Thoracic aorta (tissue), 2 donors: Measurements from ENCODE around the gene GRB10. TPM values are rescaled to one million over a fixed set of nuclear protein-coding genes. Genes with fewer than 3 reads are reported as not detected.

ENCODE experiments used
- ATAC-seq: fragments of 150-250 bp; one replicate; pipeline ENCODE4 v1.8.0; 2017; ENCODE audit warnings: low read depth; ENCODE audit not compliant: insufficient number of reproducible peaks, low FRiP score
- DNase-seq: peaks from one replicate; pipeline ENCODE4 v3.0.0-alpha.2; 2020; ENCODE audit warnings: low spot score
- H3K27ac ChIP-seq, 2 donors: fragments of 200-600 bp; sonication (generic); 1 replicate in 1 of 2; 2 replicates in 1 of 2; pipeline ENCODE4 v1.5.1; 2016; ENCODE audit warnings: mild to moderate bottlenecking in 2 of 2, moderate library complexity in 2 of 2
- H3K27me3 ChIP-seq: fragments of 200-600 bp; sonication (generic); replicated peaks from 2 replicates; pipeline ENCODE4 v1.6.0; 2016; ENCODE audit warnings: mild to moderate bottlenecking; ENCODE audit not compliant: insufficient read depth
- H3K36me3 ChIP-seq: fragments of 200-600 bp; sonication (generic); one replicate; pipeline ENCODE4 v1.5.1; 2016
- H3K4me1 ChIP-seq, 2 donors: fragments of 200-600 bp; sonication (generic); 1 replicate in 1 of 2; 2 replicates in 1 of 2; pipeline versions ENCODE4 v1.5.1 to v1.6.0; 2016; ENCODE audit warnings: low read depth in 2 of 2, mild to moderate bottlenecking in 1 of 2; ENCODE audit not compliant: control insufficient read depth in 1 of 2
- H3K4me3 ChIP-seq: fragments of 200-600 bp; sonication (generic); 2 replicates; pipeline ENCODE4 v1.5.1; 2016; ENCODE audit warnings: mild to moderate bottlenecking
- H3K9me3 ChIP-seq: fragments of 200-600 bp; sonication (generic); 2 replicates; pipeline ENCODE4 v1.5.1; 2016
- total RNA-seq, 2 donors: library from RNA; depleted of rRNA; stranded (reverse); fragments of >200 nt; gene quantifications; one replicate each; pipeline versions ENCODE4 v1.1.0 to v1.2.3, GENCODE V29; 2016
- TF ChIP-seq, protein P1 (sequence below): fragments of 200-600 bp; sonication (generic); IDR thresholded peaks from one replicate; pipeline ENCODE4 v1.5.1; 2019; ENCODE audit warnings: antibody characterized with exemption

Gene GRB10
- total RNA-seq, 2 donors from 2014 or later = 59.2 to 104 TPM

DNA sequence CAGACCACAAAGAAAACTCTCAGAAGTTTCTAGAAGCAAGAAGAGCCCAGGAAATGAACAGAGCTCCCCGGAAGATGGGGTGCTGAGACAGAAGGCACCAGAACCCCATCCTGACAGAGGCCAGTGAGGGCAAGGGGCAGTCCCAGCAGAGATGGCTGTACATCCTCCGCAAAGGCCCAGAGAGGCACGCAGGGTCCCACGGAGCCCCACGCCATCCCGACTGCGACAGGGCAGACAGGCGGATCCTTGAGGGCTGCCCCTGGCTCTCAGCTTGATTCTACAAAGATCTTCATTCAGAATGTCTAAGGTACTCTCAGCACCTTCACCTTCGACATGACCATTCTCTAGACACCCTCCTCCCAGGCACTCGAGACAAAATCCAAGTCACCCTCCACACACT is 109.6 kb downstream of the GRB10 start:
- Histone ChIP-seq H3K4me1 (peaks cover 23 to 43% of the 10 kb centered on the region in 2 donors), H3K27ac (no peak overlapping the region), H3K27me3 (no peaks in the 10 kb centered on the region), H3K9me3 (no peaks in the 10 kb centered on the region), H3K4me3 (no peak overlapping the region), H3K36me3 (no peaks in the 10 kb centered on the region)
- TF ChIP-seq, protein P1, sequence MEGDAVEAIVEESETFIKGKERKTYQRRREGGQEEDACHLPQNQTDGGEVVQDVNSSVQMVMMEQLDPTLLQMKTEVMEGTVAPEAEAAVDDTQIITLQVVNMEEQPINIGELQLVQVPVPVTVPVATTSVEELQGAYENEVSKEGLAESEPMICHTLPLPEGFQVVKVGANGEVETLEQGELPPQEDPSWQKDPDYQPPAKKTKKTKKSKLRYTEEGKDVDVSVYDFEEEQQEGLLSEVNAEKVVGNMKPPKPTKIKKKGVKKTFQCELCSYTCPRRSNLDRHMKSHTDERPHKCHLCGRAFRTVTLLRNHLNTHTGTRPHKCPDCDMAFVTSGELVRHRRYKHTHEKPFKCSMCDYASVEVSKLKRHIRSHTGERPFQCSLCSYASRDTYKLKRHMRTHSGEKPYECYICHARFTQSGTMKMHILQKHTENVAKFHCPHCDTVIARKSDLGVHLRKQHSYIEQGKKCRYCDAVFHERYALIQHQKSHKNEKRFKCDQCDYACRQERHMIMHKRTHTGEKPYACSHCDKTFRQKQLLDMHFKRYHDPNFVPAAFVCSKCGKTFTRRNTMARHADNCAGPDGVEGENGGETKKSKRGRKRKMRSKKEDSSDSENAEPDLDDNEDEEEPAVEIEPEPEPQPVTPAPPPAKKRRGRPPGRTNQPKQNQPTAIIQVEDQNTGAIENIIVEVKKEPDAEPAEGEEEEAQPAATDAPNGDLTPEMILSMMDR = no peak
- DNase-seq = no peak
- ATAC-seq = no peak

DNA sequence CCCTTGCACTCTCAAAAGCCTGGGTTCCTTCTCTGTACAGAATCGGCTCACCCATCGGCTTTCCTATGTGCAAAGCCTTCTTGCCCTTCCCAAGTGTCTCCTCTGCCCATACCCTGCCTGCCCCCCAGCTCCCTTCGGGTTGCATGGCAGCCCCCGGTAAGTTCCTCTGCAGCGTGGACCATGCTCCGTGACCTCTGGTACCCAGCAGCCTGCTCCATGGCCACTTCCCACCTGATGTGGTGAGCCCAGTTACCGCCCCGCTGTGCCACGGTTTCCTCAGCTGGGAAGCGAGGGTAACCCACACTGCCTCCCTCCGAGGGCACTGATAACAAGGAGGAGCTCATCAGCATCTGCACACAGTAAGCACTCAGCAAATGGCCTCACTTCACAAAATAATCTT is 110.7 kb downstream of the GRB10 start:
- ATAC-seq (no peak), DNase-seq (no peak)
- no peaks in the 10 kb centered on the region for H3K36me3 ChIP-seq
- peaks cover 16 to 42% of the 10 kb centered on the region in 2 donors for H3K4me1 ChIP-seq
- TF ChIP-seq, protein P1 = no peak
- H3K27me3 ChIP-seq = no peaks in the 10 kb centered on the region
- no peaks in the 10 kb centered on the region for H3K9me3 ChIP-seq
- H3K27ac ChIP-seq = no peak overlapping the region
- no peak overlapping the region for H3K4me3 ChIP-seq

DNA sequence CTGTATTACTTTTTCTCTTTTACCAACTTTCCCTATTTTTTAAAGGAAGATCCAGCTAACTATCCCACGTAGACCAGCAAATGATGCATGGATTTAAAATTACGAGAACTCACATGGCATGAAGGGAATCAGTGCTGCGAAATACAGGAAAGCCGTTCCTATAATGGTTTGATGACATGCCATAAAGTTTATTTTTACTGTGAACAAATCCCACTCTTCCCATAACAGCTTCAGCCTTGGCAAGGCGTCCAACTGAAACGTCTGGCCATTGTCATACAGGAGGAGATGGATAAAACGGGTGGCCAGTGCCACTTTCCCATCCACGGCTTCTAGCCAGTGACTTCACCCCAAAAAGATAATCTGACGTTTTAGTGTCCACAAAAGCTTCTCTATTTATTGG is 111.3 kb downstream of the GRB10 start:
- Histone ChIP-seq H3K4me1 (peaks cover 13 to 42% of the 10 kb centered on the region in 2 donors), H3K9me3 (no peaks in the 10 kb centered on the region), H3K27ac (no peak overlapping the region), H3K4me3 (no peak overlapping the region), H3K36me3 (no peaks in the 10 kb centered on the region), H3K27me3 (no peaks in the 10 kb centered on the region)
- TF ChIP-seq, protein P1 = no peak
- ATAC-seq (no peak), DNase-seq (no peak)

DNA sequence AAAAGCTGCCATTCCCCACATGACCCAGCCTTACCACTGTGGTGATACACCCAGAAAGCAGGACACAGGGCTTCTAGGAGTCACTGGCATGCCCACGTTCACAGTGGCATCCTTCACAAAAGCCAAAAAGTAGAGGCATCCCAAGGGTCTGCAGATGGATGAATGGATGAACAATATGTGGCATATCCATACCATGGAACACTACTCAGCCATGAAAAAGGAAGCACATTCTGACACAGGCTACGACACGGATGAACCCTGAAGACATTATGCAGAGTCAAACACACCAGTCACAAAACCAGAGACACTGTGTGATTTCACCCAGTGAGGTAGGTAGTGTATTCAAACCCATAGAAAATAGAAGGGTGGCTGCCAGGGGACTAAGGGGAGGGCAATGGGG is 112.8 kb downstream of the GRB10 start:
- no peak for ATAC-seq
- no peaks in the 10 kb centered on the region for H3K27me3 ChIP-seq
- no peak overlapping the region for H3K27ac ChIP-seq
- H3K36me3 ChIP-seq = no peaks in the 10 kb centered on the region
- no peak overlapping the region for H3K4me3 ChIP-seq
- no peak for DNase-seq
- TF ChIP-seq, protein P1 = no peak
- peaks cover 28 to 42% of the 10 kb centered on the region in 2 donors for H3K4me1 ChIP-seq
- H3K9me3 ChIP-seq = no peaks in the 10 kb centered on the region

DNA sequence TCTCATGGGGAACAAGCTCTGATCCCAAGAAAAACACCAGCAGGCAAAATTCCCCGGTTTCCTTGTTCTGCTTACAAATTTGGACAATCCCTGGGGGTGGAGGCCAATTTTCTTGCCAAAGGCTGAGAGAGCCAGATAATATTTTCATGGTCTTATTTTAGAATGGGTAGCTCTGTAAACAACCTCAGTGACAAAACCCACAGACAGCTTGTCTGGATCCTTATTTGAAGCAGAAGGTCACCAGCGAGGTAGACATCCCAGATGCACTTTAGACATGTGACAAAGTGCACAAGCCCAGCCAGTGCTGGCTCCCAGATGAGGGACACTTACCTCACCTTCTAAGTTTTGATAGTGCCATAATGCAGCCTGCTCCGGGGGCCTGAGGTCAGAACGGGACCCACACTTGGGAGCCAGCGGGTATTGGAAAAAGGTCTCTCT is 114.9 kb downstream of the GRB10 start:
- H3K9me3 ChIP-seq = no peaks in the 10 kb centered on the region

More for the DNA sequence above, 114.9 kb downstream of the GRB10 start:
- Histone ChIP-seq H3K4me1 (peaks cover 41 to 59% of the 10 kb centered on the region in 2 donors), H3K36me3 (no peaks in the 10 kb centered on the region), H3K27me3 (no peaks in the 10 kb centered on the region), H3K4me3 (peak overlapping the region; percentile 12), H3K27ac (peak overlapping the region; percentile 75 to 77)
- ATAC-seq = peak; percentile 64
- peak; percentile 15 for DNase-seq
- TF ChIP-seq, protein P1 = no peak
